Tongue (tissue), 2 donors: ENCODE data around the gene KRTAP29-1. TPM values are rescaled to one million over a fixed set of nuclear protein-coding genes. Genes with fewer than 3 reads are reported as not detected.

Experiments used
- DNase-seq: peaks from one replicate; pipeline ENCODE4 v3.0.0-alpha.2; 2015
- total RNA-seq: library from RNA; depleted of rRNA; stranded (reverse); fragments of >200 nt; gene quantifications from one replicate; pipeline ENCODE4 v1.2.3, GENCODE V29; 2014

Gene KRTAP29-1
- total RNA-seq, 1 donor from 2014 or later = not detected

DNA sequence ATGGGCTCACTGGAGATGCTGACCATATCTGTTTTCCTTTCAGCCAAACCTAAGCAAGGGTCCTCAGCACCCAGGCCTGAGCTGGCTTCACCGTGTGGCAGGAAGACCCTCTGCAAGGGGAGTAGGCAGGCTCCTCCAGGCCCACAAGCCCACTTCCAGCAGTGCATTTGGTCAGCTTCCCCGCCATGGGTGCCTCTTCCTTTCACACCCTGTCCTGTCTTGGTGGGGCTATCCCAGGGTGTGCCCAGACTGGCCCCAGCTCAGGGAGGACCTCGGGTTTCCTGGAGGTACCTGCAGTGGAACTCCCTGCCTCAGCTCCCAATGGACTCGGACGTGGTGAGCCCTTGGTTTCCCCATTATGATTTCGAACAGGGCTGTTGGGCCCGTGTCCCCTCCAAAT, 25.6 kb upstream of the KRTAP29-1 start:
- no peak for DNase-seq

GRCh38 chr17:41327411-41328120, 24.9 kb upstream of the KRTAP29-1 start:
- DNase-seq = no peak

DNA sequence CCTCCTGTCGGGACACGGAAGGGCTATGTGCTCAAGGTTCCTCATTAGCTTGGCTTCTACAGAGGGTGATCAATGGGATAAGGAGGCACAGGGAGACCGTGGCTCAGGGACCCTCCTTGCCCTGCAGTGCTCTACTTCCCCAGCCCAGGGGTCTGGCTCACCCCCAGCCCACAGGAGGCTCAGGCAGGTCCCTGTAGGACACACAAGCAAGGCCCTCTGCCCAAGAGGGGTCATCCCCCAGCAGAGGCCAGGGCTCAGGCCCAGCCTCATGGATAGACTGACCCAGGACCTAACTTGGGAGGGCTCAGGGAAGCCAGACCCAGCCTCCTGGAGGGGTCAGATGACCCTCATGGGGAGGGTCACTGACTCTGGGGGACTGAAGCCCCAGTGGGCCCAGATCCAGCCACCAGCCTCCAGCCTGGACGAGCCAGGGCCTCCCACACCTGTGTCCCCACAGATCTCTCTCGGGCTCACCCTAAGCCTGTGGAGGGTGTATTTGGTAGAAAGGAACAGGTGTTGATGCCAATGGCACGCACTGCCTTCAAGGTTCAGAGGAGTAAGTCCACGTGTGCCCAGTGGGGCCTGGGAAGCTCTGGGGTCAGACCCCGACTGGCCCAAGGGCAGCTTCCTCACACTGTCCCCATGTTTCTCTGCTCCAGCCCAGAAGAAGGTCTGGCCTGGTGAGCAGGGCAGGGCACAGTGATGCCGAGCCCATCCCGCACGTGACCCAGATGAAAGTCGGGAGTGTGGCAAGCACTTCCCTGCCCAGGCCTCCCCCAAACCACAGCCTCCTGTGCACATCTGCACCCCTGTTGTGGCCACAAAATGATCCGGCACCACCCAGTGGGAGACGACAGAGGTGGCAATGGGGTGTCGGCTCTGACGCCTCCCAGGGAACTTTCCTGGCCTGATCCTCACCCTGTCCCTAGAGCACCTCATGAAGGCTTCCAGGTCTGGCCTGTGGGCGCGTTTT, 23.8 kb upstream of the KRTAP29-1 start:
- DNase-seq = no peak

DNA sequence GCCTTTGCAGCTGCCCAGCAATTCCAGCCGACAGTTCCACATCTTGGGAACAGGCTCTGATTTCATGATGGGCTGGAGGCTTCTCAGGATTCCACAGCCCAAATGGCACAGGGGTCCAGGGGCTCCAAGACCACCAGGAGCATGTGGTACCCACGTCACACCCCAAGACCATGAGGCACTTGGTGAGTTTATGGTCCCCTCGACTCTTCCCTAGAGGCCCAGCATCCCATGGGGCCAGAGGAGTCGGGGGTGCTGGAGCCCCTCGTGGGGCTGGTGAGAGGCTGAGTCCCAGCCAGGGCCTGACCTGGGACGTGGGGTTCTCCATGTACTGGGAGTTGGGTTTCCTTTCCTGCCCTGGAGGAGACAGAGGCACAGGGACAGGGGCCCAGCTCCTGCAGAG, 23.0 kb upstream of the KRTAP29-1 start:
- no peak for DNase-seq

GRCh38 chr17:41325126-41325525, 22.5 kb upstream of the KRTAP29-1 start:
- DNase-seq = no peak

DNA sequence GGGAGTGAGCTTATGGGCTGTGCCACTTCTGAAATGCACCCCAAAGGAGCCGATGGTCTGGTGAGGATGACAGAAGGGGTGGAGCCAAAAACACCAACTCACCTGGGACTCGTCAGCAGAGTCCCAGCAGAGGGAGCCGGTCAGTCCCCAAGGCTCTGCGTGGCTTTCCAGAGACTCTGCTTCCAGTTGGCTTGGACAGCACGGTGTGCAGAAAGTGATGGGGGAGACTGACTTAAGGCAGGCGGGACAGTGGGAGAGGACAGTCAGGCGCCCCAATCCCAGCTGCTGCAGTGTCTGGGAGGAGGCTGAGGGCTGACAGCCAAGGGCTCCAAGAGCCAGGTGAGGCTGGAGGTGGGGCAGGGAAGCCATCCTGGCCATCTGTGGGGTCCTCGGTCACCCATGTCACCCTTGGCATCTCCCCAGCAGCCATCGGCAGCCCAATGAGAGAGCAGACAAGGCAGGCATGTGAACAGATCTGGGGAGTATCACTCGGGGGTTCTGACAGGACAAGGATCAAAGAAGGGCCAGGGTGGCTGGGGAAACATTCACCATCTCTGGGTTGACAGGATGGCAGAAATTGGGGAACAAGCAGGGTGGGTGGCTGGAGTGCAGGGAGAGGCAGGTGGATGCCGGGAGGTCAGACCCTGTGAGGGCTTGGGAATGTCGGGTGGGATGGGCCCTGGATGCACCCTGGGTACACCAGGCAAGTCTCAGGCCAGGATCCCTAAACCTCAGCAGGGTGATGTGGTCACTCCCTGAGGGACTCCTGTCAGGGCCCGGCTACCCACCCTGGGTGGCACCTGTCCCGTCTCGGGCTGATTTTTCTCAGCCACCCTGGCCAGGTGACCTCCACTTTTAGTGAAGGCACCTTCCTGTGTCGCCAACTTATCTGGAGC, 21.8 kb upstream of the KRTAP29-1 start:
- DNase-seq = no peak

- DNase-seq = no peak
Observed at GRCh38 chr17:41322903-41323895, 20.5 kb upstream of the KRTAP29-1 start.

DNA sequence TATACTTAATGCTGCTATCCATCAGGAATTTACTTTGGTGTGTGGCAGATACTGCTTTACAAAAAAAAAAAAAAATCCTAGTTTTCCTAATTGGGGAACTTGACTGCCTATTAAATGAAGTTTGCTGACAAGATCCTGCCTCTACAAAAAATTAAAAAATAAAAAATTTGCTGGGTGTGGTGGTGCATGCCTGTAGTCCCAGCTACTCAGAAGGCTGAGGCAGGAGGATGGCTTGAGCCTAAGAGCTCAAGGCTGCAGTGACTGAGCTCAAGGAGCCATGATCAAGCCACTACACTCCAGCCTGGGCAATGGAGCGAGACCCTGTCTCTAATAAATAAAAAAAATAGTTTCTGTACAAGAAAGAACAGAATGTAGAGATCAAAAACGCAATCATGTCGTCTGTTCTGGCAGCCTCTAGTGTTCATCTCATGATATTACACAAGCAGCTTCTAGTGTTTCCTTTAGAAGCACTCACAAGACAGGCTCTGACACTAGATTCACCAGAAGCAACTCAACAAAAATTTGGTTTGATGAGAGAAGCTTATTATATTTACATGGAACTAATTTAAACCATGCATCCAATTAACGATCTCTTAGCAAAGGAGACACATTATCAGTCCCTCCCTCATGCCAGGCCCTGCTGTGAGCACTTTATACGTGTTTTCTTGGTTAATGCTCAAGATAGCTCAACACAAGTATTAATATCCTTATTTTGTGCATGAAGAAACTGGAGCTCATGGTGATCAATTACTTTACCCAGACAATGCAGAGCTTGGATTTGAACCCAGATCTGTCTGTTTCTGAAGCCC, 19.6 kb upstream of the KRTAP29-1 start:
- peak; percentile 56 for DNase-seq

DNA sequence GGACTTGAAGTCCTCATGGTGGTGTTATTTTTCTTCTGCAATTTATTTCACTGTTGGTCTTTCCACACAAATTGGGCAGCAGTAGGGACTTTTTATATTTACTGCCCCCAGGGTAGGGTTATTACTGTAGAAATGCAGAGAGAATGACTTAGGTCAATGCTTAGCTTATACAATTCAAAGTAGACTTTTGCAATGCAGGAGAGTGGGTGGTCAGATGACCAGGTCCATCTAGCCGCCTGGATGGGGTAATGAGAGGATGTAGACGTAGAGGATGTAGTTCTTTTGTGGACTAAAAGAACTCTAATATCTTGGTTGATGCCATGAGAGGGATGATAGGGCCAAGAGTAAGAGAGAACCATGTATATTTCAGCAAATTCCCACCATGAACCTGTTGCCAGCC, 15.6 kb upstream of the KRTAP29-1 start:
- no peak for DNase-seq

DNA sequence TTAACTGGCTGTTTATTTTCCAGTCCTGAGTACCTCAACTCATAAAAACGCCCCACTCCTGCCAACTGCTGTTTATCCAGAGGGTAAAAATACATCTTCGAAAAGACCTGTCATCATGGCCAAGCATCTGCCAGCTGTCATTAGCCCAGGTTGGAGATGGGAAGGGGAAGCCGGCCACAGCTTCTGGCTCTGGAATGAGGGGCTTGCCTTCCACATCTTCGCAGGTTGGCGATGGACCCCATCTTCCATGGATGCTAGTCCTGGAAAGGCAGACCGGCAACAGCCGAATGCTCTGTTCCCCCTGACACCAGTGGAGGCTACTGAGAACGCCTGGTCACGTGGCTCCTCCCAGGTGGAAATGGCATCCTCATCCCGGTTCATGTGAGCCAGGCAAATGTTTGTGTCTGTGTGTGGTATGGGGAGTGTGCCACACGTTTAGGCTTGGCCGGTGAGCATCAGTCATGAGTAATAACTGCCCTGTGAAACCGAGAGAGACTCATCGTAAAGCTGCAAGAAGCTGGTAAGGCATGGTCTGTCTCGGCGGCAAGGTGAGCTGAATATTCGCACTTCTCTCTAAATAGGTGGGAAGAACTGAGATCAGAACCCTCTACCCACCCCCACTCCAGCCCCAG, 13.3 kb upstream of the KRTAP29-1 start:
- no peak for DNase-seq

- no peak for DNase-seq
Observed at GRCh38 chr17:41315204-41315794, 12.6 kb upstream of the KRTAP29-1 start, which contains the start of gene KRTAP17-1. KRTAP17-1 (minus strand) TSS chr17:41315710; CDS start chr17:41315650, 60 bp downstream.

DNA sequence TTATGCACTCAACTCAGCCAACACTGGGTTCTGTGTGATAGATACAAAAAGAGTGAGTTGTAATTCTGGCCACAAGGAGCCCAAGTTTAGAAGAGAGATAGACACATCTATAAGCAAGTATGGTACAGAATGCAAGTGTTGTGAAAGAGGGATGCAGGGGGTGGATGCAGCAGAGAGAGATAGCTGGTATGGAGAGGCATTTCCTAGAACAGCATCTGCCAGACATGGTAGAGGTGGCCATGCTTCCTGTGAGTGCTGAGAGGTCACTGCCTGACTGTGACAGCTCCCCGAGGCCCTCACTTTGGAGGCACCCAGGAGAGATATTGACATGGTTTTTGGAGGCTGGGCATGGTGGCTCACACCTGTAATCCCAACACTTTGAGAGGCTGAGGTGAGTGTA, 8.5 kb upstream of the KRTAP29-1 start:
- no peak for DNase-seq

GRCh38 chr17:41308918-41309359, 6.3 kb upstream of the KRTAP29-1 start, which contains the start of gene KRTAP16-1:
KRTAP16-1 (minus strand) TSS chr17:41309309; CDS start chr17:41309253, 56 bp downstream.
- no peak for DNase-seq

- DNase-seq = peak; percentile 92
Observed at GRCh38 chr17:41308251-41308917, 5.7 kb upstream of the KRTAP29-1 start.

GRCh38 chr17:41307647-41308046, 5.0 kb upstream of the KRTAP29-1 start:
- DNase-seq = no peak

DNA sequence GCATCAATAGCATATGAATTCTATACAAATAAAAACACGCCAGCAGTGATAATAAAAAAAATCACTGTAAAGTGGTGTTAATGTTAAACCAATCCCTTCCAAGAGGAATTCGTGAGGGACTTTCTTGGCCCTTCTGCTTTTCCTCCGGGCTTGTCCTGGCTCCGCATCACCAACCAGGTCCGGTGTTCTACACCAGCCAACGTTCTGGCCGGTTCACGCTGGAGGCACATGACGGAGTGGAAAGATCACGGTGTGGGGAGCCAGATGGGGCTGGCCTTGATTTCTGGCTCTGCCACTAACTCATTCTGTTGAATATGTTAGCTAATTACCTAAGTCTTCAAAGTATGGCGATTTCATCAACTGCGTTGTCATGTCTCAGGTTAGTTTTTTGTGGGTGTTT, 1.4 kb upstream of the KRTAP29-1 start:
- no peak for DNase-seq

- no peak for DNase-seq
Observed at GRCh38 chr17:41302981-41303380, 330 bp upstream of the KRTAP29-1 start.

DNA sequence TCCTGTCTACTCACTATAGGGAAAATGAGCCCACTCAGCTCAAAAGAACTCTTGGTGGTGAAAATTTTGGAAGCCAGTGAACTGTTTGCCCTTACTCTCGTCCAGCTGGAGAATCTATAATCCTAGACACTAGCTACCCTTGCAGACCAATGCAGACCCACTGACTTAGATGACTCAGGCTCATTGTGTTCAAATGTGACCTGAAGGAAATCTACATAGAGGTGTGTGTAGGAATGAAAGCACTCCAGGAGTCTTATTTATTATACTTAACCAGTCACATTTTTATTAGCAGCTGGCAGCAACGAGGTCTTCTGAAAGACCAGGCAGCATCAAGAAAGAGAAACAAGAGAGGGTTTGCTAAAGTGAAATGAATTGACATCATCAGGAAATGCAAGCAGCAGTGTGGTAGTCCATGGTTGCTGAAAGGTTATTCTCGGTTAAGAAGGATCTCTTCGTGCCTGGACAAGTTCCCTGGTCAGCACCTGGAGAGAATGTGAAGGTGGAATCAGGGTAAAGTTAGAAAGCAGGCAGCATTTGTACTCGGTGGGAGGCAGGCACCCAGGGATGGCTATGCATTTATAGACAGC, 1.4 kb downstream of the KRTAP29-1 start:
- DNase-seq = no peak
